HT-29 (cell line): ENCODE results near the gene TRAPPC3L. TPM values are rescaled to one million over a fixed set of nuclear protein-coding genes. Genes with fewer than 3 reads are reported as not detected.
A peak's percentile ranks its signal among the peaks of the same experiment; 100 is the strongest.

ENCODE experiments used
- DNase-seq: peaks from one replicate; pipeline ENCODE4 v3.0.0-alpha.2; 2015; ENCODE audit warnings: low spot score
- total RNA-seq: library from RNA; depleted of rRNA; stranded (reverse); fragments of >200 nt; shearing (Covaris generic); gene quantifications from 2 replicates; pipeline ENCODE4 v1.2.3, GENCODE V29; 2014; rRNA removed

TRAPPC3L gene
- not detected in 2 replicates for total RNA-seq

DNA sequence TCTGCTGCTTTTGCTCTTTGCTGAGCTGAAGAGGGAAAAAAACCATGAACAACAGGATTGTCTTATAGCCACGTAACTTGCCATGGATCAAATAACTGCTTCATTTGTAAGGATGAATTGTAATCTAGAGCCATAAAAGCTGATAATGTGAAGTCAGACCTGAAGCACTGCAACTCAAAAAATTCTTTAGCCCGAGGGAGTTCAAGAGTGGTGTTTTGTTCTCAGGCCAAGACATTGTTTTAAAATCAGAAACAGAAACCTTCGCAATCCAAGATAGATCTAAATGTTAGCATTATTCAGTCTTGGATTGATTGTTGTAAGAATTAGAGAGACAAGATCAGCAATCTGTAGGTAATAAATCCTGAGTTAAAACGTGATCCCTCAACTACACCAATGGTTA is at the start of gene TRAPPC3L:
TSS of gene TRAPPC3L (minus strand) at position 34 of the 400 bp plus-strand sequence. CDS start 170 bp downstream, outside the sequence.
- no peak for DNase-seq

- no peak for DNase-seq
Observed at GRCh38 chr6:116595247-116595646, 49.8 kb upstream of the TRAPPC3L start.

DNA sequence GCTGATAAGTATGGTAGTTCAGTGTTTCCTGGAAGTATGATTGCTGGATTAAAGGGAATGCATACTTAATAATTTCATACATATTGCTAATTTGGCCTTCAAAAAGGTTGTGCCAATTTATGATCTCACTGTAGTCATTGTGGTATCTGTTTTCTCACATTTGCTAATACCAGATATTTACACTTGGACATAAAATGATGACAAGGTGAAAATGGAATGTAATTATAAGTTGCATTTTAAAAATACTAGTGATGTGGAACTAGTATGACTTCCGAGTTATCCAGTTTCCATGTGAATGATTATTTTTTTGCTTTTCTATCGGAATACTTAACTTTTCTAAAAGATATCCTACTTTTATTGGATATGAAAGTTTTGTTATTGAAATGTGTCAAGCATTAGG is 41.3 kb upstream of the TRAPPC3L start:
- DNase-seq: no peak

DNA sequence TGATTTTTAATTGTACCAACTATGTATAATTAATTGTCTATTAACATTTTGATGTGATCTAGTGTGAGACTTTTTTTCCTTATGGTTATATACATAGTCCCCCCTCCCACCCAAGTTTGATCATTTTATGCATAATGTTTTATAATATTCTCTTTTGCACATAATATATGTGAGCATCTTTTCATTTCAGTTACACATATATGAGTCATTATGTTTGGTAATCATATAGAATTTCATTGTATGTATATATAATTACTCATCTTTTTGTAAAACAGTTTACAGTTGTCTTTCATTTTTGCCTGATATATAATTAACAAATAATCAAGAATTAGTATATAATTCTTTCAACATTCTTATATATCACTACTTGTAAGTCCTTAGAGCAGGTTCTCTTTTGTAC is 40.8 kb upstream of the TRAPPC3L start:
- DNase-seq: no peak

- DNase-seq: no peak
Observed at GRCh38 chr6:116580198-116580597, 34.7 kb upstream of the TRAPPC3L start.

- no peak for DNase-seq
Observed at GRCh38 chr6:116579143-116579542, 33.7 kb upstream of the TRAPPC3L start.

GRCh38 chr6:116578335-116578734 is 32.9 kb upstream of the TRAPPC3L start:
- no peak for DNase-seq

DNA sequence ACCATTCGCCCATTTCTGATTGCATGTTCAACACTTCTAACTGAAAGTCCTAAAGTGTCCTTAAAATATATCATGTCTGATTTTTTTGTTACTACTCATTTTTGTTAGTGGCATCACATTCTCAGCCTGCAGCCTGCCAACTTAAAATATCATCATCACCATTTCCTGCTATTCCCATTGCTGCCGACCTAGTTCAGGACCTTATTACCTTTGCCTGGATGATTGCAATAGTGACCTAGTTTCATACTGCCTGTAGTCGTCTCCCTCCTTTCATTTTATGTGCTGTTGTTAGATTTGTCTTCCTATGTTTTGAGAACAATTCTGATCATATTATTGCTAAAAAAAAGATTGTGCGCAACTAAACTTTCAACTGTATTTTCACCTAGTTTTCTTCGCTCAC is 32.0 kb upstream of the TRAPPC3L start:
- no peak for DNase-seq

GRCh38 chr6:116575227-116575626 is 29.7 kb upstream of the TRAPPC3L start:
- no peak for DNase-seq

- DNase-seq: peak; percentile 47
Observed at GRCh38 chr6:116572162-116572561, 26.7 kb upstream of the TRAPPC3L start.

- DNase-seq: no peak
Observed at GRCh38 chr6:116571683-116572000, 26.2 kb upstream of the TRAPPC3L start.

DNA sequence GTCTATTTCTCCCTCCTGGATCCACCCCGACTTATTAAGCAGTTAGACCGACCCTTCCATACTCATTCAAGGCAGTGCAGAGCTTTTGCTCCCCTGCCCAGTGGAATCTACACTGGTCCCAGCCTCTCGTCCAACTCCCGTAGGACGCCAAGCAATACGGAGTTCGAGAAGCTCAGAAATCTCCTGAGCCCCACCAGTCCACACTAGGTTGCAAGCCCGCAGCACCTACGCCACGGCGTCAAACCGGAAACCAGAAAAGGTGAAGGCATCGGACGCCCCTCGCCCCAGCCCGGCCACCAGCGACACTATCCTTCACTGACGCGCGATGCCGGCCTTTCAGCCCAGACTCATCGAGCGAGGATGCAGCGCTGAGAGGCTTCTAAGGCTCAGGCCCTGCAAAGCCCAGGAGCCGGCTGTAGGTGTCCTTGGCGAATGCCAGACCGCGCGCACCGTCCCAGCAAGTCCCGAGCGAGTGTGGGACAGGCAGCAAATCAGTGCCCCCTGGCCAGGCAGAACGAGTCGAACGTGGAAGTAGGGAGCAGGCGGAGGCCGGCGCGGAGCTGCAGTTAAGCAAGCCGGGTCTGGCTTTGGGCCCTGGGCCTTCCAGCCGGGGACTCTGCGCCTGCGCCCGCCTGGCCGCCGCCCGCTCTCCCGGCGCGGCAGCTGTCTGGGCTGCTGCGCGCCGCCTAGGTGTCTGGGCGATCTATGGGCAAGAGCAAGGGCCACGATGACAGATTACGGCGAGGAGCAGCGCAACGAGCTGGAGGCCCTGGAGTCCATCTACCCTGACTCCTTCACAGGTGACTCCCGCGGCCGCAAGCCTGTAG is 25.6 kb upstream of the TRAPPC3L start, which contains the start of gene RWDD1:
TSS of gene RWDD1 (plus strand) at position 649 of the 827 bp plus-strand sequence. CDS start at position 728, 79 bp downstream.
- DNase-seq: peak; percentile 97

DNA sequence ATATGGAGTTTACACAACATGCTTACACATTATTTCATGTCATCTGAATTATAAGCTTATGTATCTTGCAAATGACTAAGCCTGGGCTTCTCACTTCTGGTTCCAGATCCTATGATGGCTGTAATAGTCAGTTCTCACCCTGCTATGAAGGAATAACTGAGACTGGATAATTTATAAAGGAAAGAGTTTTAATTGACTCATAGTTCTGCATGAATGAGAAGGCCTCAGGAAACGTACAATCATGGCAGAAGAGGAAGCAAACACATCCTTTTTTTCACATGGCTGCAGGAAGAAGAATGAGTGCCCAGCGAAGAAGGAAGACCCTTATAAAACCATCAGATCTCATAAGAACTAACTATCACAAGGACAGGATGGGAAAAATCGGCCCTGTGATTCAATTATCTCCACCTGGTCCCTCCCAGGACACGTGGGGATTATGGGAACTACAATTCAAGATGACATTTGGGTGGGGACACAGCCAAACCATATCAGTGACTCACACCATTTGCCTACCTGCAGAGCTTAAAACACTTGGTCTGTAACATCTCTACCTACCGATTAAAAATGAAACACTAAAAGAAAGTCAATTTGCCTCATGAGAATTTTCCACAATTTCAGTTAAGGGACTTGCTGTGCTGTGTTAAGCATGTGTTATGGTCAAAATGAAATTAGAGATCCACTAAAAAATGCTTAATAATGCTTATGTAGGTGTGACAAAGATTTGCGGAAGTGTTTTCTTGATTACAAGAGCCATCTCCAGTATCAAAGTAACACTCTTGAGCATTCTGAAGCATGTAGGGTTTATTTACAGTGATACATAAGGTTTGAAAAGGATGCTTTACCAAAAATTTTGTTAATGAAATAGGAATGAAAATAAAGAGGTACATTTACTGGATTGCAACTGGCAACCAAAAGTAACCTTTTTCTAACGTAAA is 23.6 kb upstream of the TRAPPC3L start:
- no peak for DNase-seq

DNA sequence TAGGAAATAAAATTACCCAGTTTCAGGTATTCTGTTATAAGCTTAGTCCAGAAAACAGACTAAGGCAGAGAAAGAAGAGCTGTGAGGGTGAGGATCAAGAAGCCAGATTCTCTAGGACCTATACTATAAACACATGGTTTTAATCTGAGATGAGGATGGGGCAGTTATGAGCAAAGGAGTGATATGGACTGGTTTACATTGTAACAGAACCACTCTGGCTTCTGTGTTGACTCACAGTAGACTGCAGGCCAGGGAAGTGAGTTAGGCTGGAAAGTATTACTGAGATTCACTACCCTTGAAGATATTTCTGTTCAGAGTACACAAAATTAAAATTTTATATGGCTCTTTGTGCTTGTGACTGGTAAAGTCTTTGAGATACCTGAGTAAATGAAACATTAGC is 22.6 kb upstream of the TRAPPC3L start:
- DNase-seq: no peak

GRCh38 chr6:116564921-116565872 is 19.7 kb upstream of the TRAPPC3L start:
- no peak for DNase-seq

- DNase-seq: no peak
Observed at GRCh38 chr6:116564311-116564710, 18.8 kb upstream of the TRAPPC3L start.

DNA sequence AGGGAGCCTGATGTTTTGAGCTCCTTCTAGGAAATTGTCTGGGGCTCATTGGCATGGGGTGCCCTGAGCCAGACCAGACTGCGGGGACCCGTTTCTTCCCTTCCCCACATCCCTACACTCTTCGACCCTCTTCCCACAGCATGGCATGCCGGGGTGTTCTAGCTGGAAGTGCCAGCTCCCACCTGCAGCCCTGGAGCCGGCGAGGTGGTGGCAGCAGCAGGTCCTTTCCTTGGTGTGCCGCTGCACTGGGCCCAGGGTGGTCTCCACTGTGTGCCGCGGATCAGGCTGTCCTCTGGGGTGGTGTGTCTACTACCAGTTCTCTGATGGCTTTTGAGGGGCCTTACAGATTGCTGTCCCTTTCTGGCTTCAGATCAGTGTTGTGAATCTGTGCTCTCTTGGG is 18.3 kb upstream of the TRAPPC3L start:
- DNase-seq: no peak

DNA sequence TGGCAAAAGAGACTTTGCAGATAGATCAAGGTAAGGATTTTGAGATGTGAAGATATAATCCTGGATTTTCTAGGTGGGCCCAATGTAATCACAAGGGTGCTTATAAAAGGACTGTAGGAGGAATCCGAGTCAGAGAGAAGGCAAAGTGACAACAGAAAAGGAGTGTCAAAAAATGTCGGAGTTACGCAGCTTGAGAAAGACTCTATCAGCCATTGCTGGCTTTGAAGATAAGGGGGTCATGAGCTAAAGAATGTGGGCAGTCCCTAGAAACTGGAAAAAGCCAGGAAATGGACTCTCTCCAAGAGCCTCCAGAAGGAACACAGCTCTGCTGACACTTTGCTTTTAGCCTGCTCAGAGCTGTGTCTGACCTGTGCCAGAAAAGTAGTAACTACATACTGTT is 17.1 kb upstream of the TRAPPC3L start:
- no peak for DNase-seq

GRCh38 chr6:116562019-116562403 is 16.5 kb upstream of the TRAPPC3L start:
- no peak for DNase-seq

DNA sequence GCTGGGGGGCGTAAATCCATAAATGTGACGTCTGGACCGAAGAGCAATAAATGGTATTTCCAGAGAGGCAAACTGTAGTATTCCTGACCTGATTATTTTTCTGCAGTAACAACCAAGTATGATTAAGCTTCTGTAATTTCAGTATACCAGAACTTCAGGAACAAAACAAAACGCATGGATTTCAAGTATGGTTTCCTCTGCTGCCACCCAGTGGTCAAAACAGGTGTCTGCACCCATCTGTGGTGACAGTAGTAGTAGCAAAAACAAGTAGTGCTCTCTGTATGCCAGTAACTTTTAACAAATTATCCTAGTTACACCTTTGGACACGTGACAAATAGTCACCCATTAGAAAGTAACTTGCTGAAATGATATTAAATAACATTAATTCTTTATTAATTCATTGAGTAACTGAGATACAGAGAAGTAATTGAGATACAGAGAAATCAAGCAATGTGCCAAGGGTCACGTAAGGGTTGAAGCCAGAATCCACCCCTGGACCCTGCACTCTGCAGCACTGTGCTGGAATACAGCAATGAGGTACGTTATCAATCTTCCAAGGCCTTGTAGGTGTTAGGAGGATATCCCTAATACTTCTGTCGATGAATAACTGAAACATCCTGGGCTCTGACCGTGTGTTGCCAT is 16.0 kb upstream of the TRAPPC3L start:
- DNase-seq: peak; percentile 81

DNA sequence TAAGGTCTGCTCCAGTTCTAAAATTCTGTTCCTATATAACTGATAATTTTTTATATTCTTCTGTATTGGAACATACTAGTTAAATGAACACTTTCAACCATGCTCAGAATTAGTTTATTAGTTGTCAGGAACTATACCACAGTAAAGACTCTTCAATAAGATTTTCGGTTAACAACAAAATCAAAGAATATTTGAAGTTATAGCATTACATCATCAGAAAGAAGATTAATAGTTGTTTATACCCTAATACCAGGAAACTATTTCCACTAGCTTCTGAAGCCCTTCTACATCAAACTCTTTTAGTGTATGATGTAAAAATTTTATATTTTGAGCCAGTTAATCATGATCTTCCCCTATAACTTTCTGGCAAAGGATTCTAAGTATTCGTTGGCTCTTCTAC is 14.6 kb upstream of the TRAPPC3L start:
- no peak for DNase-seq
